Coronary artery (tissue), 2 donors: Measurements from ENCODE around the gene RGS9.
"Not testable (repeated sequence)": the region's sequence is repeated elsewhere in the genome, so short reads cannot be mapped to it uniquely, and the experiment has no call there.

Source experiments
- DNase-seq: peaks from one replicate; pipeline ENCODE4 v3.0.0-alpha.2; 2017; ENCODE audit warnings: low spot score
- H3K27ac ChIP-seq, 2 donors: fragments of 200-600 bp; sonication (generic); one replicate each; pipeline ENCODE4 v1.5.1; 2016 to 2019
- H3K4me3 ChIP-seq: fragments of 200-600 bp; sonication (generic); 2 replicates; pipeline ENCODE4 v1.5.1; 2016; ENCODE audit warnings: mild to moderate bottlenecking, moderate library complexity
- TF ChIP-seq, protein P1 (sequence below): fragments of 200-600 bp; sonication (generic); IDR thresholded peaks from one replicate; pipeline ENCODE4 v1.5.1; 2019; ENCODE audit warnings: antibody characterized with exemption

RGS9 gene

DNA sequence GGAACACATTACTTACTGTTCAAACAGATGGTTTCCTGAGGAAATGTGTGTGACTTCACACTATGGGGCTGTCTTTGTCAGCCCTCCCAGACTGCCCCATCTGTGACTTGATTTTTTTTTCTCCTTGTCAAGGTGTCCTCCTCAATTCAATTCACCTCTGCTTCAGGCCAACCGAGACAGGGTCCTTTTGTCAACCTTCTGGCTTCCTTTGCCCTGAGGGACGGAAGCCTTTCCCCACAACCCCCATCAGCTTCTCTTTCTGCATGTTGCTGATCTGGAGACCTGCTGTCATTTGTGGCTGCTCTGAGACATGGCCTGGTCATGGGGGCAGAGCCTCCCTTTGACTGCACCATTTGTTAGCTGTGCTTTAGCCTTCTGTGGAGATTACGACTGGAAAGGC is 21.3 kb upstream of the RGS9 start:
- no peak overlapping the region for H3K27ac ChIP-seq
- DNase-seq, result no peak
- TF ChIP-seq, protein P1, sequence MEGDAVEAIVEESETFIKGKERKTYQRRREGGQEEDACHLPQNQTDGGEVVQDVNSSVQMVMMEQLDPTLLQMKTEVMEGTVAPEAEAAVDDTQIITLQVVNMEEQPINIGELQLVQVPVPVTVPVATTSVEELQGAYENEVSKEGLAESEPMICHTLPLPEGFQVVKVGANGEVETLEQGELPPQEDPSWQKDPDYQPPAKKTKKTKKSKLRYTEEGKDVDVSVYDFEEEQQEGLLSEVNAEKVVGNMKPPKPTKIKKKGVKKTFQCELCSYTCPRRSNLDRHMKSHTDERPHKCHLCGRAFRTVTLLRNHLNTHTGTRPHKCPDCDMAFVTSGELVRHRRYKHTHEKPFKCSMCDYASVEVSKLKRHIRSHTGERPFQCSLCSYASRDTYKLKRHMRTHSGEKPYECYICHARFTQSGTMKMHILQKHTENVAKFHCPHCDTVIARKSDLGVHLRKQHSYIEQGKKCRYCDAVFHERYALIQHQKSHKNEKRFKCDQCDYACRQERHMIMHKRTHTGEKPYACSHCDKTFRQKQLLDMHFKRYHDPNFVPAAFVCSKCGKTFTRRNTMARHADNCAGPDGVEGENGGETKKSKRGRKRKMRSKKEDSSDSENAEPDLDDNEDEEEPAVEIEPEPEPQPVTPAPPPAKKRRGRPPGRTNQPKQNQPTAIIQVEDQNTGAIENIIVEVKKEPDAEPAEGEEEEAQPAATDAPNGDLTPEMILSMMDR, result no peak
- H3K4me3 ChIP-seq, result no peak overlapping the region

DNA sequence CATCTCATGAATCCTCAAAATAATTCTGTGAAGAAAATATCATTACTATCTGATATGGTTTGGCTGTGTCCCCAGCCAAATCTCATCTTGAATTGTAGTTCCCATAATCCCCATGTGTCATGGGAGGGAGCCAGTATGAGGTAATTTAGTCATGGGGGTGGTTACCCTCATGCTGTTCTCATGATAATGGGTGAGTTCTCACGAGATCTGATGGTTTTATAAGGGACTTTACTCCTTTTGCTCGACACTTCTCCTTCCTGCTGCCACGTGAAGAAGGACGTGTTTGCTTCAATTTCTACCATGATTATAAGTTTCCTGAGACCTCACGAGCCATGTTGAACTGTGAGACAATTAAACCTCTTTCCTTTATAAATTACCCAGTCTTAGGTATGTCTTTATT is 20.7 kb upstream of the RGS9 start:
- H3K27ac ChIP-seq, H3K4me3 ChIP-seq, DNase-seq: not testable (repeated sequence)

DNA sequence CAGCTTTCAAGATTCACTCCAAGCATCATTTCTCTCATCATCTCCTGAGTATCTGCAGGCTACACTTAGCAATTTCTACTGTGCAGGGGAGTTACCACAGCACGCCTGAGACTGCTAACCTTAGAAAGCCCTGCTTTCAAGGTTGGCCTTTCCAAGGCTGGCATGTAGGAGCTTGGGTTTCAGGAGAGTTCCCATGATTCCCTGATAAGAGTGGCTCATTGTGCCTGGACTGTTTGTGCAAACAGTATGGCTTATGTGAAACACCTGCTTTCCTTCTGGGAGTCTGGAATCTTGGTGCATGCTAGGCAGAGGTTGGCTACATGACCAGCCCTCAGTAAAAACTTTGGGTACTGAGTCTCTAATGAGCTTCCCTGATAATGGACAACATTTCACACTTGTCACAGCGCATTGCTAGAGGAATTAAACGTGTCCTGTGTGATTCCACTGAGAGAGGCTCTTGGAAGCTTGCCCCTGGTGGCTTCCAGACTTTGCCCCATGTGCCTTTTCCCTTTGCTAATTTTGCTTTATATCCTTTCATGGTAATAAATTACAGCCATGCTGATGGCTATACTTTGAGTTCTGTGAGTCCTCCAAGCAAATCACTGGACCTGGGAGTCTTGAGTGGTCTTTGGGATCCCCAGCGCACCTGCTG is 19.7 kb upstream of the RGS9 start:
- Histone ChIP-seq H3K27ac (no peak overlapping the region), H3K4me3 (no peak overlapping the region)
- TF ChIP-seq, protein P1, result no peak
- no peak for DNase-seq

DNA sequence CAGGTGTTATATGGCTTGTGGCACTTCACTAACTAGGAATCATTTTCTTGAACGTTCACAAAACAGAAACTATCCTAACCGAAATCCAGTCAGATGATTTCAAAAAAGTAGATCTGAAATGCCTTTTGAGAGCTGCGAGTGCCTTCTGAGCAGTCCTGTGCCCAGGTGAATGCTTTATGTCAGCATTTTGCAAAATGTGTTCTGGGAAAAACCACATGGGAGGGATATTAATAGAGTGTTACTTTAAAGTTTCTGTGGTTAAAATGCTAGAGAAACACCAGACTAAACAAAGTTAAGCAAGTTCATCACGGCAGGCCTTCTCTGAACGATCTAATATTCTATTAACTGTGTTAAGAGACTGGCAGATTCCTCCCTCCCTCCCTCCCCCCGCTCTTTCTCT is 15.8 kb upstream of the RGS9 start:
- no peak overlapping the region for H3K4me3 ChIP-seq
- no peak for DNase-seq
- TF ChIP-seq, protein P1, result no peak
- H3K27ac ChIP-seq, result no peak overlapping the region

DNA sequence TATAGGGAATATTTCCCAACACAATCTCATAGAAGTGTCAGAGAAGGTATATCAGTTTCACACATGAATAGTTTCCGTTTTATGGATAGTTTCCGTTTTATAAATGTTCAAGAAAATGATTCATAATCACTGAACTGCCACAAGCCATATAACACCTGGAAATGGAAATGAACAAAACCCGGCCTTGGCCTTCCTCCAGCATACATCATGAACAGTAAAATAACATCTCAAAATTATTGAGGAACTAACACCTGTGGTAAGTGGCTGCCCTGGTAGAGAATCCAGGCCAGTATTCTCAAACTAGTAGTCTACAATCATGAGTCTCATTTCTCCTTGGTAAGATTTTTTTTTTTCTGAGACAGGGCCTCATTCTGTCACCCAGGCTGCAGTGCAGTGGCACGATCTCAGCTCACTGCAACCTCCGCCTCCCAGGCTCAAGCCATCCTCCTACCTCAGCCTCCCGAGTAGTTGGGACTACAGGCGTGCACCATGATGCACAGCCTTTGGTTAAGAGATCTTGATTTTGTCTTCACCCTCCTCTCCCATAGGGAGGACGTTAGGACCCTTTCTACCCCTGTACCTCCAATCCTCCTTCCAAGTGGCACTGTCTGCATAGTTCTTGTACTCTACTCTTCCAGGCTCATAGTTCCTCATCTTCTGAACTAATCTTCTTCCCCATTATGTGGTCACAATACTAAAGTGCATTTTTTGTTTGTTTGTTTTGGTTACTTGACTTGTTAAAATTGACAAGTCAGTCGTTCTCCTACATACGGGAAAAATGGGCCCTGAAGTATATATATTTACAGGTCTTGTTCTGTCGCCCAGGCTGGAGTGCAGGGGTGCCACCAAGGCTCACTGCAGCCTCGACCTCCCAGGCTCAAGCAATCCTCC is 15.0 kb upstream of the RGS9 start:
- H3K27ac ChIP-seq, result peak overlapping the region in 1 of 2 donors; percentile 84
- H3K4me3 ChIP-seq, result peak overlapping the region; percentile 80

DNA sequence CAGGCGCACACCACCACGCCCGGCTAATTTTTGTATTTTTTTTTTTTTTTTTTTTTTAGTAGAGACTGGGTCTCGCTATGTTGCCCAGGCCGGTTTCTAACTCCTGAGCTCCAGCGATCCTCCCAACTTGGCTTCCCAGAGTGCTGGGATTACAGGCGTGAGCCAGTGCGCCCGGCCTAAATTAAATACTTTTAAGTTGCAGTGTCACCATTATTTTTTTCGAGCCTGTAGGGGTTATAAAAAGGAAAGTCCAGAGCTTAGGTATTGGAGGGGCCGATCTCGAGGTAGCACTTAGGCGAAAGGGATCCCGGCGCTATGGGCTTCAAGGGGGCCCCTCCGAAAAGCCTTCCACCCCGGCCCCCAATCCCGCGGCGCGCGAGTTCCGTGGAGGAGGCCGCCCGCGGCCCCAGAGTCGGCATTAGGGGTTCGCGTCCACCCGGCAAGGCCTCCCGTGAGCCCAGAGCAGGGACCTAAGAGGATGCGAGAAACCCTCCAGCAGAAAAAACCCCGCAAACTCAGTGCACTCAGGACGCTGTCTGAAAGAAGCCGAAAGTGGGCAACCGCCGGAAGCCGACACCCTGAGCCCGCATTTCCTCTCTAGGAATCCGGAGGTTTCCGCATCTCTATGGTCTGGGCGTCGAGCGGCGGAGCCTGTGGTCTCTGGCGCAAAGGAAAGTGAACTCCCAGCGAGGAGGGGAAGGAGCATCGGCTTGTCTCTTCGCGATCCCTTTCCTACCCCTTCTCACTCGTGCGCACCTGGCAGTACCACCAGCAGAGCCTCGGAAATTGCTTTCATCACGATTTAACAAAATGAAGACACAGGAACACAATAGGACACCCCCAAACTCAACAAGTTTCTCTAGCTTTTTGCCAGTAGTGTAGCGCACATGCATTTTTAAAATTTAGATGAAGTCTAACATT is 14.1 kb upstream of the RGS9 start:
- DNase-seq, result peak; percentile 83
- peak overlapping the region; percentile 84 to 91 for H3K27ac ChIP-seq
- TF ChIP-seq, protein P1, result no peak
- peak overlapping the region; percentile 80 for H3K4me3 ChIP-seq

More for the DNA sequence above, 15.0 kb upstream of the RGS9 start:
- DNase-seq, result no peak
- TF ChIP-seq, protein P1, result no peak
